Ishikawa (cell line): Measurements from ENCODE around the gene REV1.

Experiments used
- CEBPB ChIP-seq: IDR thresholded peaks from 2 replicates; pipeline ENCODE4 v1.6.1; 2012
- EGR1 ChIP-seq: IDR thresholded peaks from 2 replicates; pipeline ENCODE4 v1.6.1; 2012
- MAX ChIP-seq: IDR thresholded peaks from 2 replicates; pipeline ENCODE4 v1.6.1; 2012
- RAD21 ChIP-seq: IDR thresholded peaks from 2 replicates; pipeline ENCODE4 v1.6.1; 2012; ENCODE audit warnings: low read depth
- REST ChIP-seq: IDR thresholded peaks from 2 replicates; pipeline ENCODE4 v1.6.1; 2012; ENCODE audit warnings: low read depth, mild to moderate bottlenecking
- TCF12 ChIP-seq: IDR thresholded peaks from 2 replicates; pipeline ENCODE4 v1.6.1; 2012; ENCODE audit warnings: low read depth

- no peak for TF ChIP-seq REST
- no peak for TF ChIP-seq EGR1
- no peak for TF ChIP-seq TCF12
- no peak for TF ChIP-seq CEBPB
- no peak for TF ChIP-seq MAX
- no peak for TF ChIP-seq RAD21
Measured at GRCh38 chr2:99495115-99495860, 5.5 kb upstream of the REV1 start.
